ENCODE results near the gene PNLDC1. TPM values are rescaled to one million over a fixed set of nuclear protein-coding genes. Genes with fewer than 3 reads are reported as not detected.
A peak's percentile ranks its signal among the peaks of the same experiment; 100 is the strongest.
"Not testable (repeated sequence)": the region's sequence is repeated elsewhere in the genome, so short reads cannot be mapped to it uniquely, and the experiment has no call there.

The PNLDC1 gene
- total and polyA plus RNA-seq, 3 donors from 2014 or later, result 11.4 to 31.6 (median 19.9) TPM

- no peak for DNase-seq
These were observed 42.0 kb downstream of the PNLDC1 start for GRCh38 chr6:159842035-159842434.

GRCh38 chr6:159844737-159845645, 44.9 kb downstream of the PNLDC1 start:
- Histone ChIP-seq H3K27me3 (no peaks in the 10 kb centered on the region), H3K36me3 (ENCODE audit: low read depth, missing control alignments) (no peaks in the 10 kb centered on the region), H3K4me1 (no peaks in the 10 kb centered on the region), H3K4me3 (no peak overlapping the region), H3K27ac (no peak overlapping the region), H3K9me3 (no peaks in the 10 kb centered on the region)
- no peak for DNase-seq
- intact Hi-C loops (cut with DNase I; ENCODE audit: low total_unique reads), result no loop called here
- no peak for TF ChIP-seq POLR2A (IDR thresholded peaks at IDR 0.05)
- no peak for TF ChIP-seq CTCF (IDR thresholded peaks at IDR 0.05)
- WGBS, 2 donors, result 84 to 94% methylated on average over 9 to 12 of the region's 13 CpGs

More at GRCh38 chr6:159842035-159842434, 42.0 kb downstream of the PNLDC1 start:
- WGBS, 2 donors, result 81 to 82% methylated on average over 4 of the region's 4 CpGs
- H3K27ac ChIP-seq, result no peak overlapping the region
- no peak for TF ChIP-seq CTCF (IDR thresholded peaks at IDR 0.05)
- TF ChIP-seq POLR2A (IDR thresholded peaks at IDR 0.05), result no peak
- no peaks in the 10 kb centered on the region for H3K9me3 ChIP-seq
- H3K4me3 ChIP-seq, result no peak overlapping the region
- no peaks in the 10 kb centered on the region for H3K36me3 ChIP-seq (ENCODE audit: low read depth, missing control alignments)
- H3K27me3 ChIP-seq, result no peaks in the 10 kb centered on the region
- peaks cover 3% of the 10 kb centered on the region for H3K4me1 ChIP-seq
- intact Hi-C loops (cut with DNase I; ENCODE audit: low total_unique reads), result no loop called here

- H3K4me1 ChIP-seq; intact Hi-C loops (cut with DNase I; ENCODE audit: low total_unique reads); DNase-seq; H3K36me3 ChIP-seq (ENCODE audit: low read depth, missing control alignments); H3K27me3 ChIP-seq; H3K27ac ChIP-seq; H3K9me3 ChIP-seq; H3K4me3 ChIP-seq: not testable (repeated sequence)
- 84 to 98% methylated on average over 5 of the region's 5 CpGs for WGBS, 2 donors
These were observed 48.5 kb downstream of the PNLDC1 start for GRCh38 chr6:159848552-159848951.

- H3K36me3 ChIP-seq (ENCODE audit: low read depth, missing control alignments); H3K4me3 ChIP-seq; H3K9me3 ChIP-seq; intact Hi-C loops (cut with DNase I; ENCODE audit: low total_unique reads); DNase-seq; H3K4me1 ChIP-seq; H3K27me3 ChIP-seq; H3K27ac ChIP-seq: not testable (repeated sequence)
- 87 to 88% methylated on average over 1 of the region's 1 CpG for WGBS, 2 donors
These were observed 49.8 kb downstream of the PNLDC1 start for GRCh38 chr6:159849851-159850250.

GRCh38 chr6:159852877-159853276, 52.8 kb downstream of the PNLDC1 start:
- Histone ChIP-seq H3K27me3 (no peaks in the 10 kb centered on the region), H3K4me3 (no peak overlapping the region), H3K36me3 (ENCODE audit: low read depth, missing control alignments) (no peaks in the 10 kb centered on the region), H3K9me3 (no peaks in the 10 kb centered on the region), H3K27ac (no peak overlapping the region), H3K4me1 (no peaks in the 10 kb centered on the region)
- no peak for TF ChIP-seq POLR2A (IDR thresholded peaks at IDR 0.05)
- peak in 1 of 3 experiments; percentile 37 for TF ChIP-seq CTCF (IDR thresholded peaks at IDR 0.05)
- WGBS, 2 donors, result 50 to 68% methylated on average over 6 of the region's 6 CpGs
- DNase-seq, result peak; percentile 31
- intact Hi-C loops (cut with DNase I; ENCODE audit: low total_unique reads), result no loop called here

- intact Hi-C loops (cut with DNase I; ENCODE audit: low total_unique reads), result no loop called here
- H3K27ac ChIP-seq, result no peak overlapping the region
These were observed 53.7 kb downstream of the PNLDC1 start for GRCh38 chr6:159853754-159854153.

More at GRCh38 chr6:159853754-159854153, 53.7 kb downstream of the PNLDC1 start:
- Histone ChIP-seq H3K9me3 (no peaks in the 10 kb centered on the region), H3K4me1 (no peaks in the 10 kb centered on the region), H3K36me3 (ENCODE audit: low read depth, missing control alignments) (no peaks in the 10 kb centered on the region), H3K4me3 (no peak overlapping the region), H3K27me3 (no peaks in the 10 kb centered on the region)
- no peak for DNase-seq
- TF ChIP-seq CTCF (IDR thresholded peaks at IDR 0.05) (no peak), POLR2A (IDR thresholded peaks at IDR 0.05) (no peak)

Measured in testis (tissue), 3 donors.